C4-2B (cell line): ENCODE results near the gene DPP4.

ENCODE experiments used
- ZFX ChIP-seq: fragments of 450-650 bp; IDR thresholded peaks from 2 replicates; pipeline ENCODE4 v1.6.1; 2017
- TF ChIP-seq, protein P1 (sequence below): fragments of 450-650 bp; conservative IDR thresholded peaks from 2 replicates; pipeline ENCODE4 v1.5.1; 2017; ENCODE audit warnings: mild to moderate bottlenecking

DNA sequence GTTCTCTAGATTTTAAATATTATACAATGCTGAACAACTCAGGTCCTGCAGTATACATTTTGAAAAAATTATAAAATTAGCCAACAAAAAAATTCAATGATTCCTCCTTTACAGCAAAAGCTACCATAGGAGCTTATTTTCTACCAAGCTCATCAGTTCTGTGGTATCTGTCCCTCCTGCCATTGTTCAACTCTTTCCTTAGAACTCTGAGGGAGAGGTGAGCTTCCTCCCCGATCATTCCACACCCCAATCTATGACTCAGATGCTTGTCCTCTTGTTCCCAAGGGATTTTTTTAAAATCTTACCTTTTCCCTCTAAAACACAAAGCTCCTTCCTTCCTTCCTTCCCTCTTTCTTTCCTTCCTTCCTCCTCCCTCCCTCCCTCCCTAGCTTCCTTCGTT lies 13.5 kb downstream of the DPP4 start:
- TF ChIP-seq, protein P1, sequence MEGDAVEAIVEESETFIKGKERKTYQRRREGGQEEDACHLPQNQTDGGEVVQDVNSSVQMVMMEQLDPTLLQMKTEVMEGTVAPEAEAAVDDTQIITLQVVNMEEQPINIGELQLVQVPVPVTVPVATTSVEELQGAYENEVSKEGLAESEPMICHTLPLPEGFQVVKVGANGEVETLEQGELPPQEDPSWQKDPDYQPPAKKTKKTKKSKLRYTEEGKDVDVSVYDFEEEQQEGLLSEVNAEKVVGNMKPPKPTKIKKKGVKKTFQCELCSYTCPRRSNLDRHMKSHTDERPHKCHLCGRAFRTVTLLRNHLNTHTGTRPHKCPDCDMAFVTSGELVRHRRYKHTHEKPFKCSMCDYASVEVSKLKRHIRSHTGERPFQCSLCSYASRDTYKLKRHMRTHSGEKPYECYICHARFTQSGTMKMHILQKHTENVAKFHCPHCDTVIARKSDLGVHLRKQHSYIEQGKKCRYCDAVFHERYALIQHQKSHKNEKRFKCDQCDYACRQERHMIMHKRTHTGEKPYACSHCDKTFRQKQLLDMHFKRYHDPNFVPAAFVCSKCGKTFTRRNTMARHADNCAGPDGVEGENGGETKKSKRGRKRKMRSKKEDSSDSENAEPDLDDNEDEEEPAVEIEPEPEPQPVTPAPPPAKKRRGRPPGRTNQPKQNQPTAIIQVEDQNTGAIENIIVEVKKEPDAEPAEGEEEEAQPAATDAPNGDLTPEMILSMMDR, result no peak
- no peak for TF ChIP-seq ZFX
